ENCODE results near the gene NUDC.
A peak's percentile ranks its signal among the peaks of the same experiment; 100 is the strongest.

NUDC gene

DNA sequence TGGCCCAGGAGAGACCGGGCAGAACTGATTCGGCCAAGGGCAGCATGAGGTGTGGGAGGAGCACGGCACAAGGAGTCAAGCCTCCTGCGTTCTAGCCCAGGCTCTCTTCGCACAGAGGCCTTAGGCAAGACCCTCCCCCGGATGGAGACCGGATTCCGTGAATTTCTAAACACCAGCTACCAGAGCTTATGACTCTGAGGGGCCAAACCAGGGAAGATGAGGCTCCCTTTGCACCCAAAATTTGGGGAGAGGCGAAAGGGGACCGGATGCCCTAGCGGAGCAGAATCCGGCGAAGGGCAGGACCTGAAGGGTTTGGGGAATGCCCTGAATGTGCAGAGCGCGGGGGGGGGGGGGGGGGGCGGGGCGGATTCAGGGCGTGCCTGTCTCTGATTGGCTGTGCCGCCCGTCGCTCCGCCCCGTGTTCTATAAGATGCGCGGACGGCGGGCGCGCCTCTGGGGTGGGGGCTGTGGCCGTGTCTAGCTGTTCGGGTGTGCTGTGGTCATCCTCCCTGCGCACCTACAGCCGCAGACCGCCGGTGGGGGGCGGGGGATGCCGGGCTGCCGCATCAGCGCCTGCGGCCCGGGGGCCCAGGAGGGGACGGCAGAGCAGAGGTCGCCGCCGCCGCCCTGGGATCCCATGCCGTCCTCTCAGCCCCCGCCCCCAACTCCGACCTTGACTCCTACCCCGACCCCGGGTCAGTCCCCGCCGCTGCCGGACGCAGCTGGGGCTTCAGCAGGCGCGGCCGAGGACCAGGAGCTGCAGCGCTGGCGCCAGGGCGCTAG lies 71.9 kb downstream of the NUDC start, which contains the start of gene TRNP1:
TRNP1 (plus strand) TSS at position 456 of the 783 bp plus-strand sequence; CDS start at position 551, 95 bp downstream.
- FAIRE-seq: no peak

GRCh38 chr1:26994020-26994786 lies 72.7 kb downstream of the NUDC start:
- FAIRE-seq: no peak

GRCh38 chr1:26994787-26995517 lies 73.4 kb downstream of the NUDC start:
- peak; percentile 27 for FAIRE-seq

DNA sequence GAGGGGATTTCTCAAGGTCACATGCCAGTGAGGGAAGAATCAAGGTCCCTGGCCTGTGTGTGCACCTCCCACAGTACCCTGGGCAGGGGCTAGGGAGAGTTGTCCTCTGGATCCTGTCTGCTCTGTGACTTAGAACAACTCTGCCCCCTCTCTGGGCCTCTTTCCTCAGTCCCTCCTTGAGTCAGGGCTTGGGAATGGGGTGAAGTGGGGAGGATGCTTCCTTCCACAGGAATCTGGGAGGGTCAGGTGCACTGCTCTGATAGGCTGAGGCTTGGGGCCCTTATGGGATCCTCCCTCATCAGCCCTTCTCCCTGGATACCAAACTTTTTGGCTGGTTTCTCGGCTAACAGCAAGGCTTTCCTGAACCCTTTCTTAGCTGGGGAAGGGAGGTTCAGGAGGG lies 74.5 kb downstream of the NUDC start:
- FAIRE-seq: no peak
